H1 (cell line): ENCODE measurements around the gene EID1. TPM values are rescaled to one million over a fixed set of nuclear protein-coding genes. Genes with fewer than 3 reads are reported as not detected.

Experiments
- CTCF ChIA-PET: fragments of 300-600 bp; sonication (Branson Sonifier 250); formaldehyde crosslinking; loops from one replicate; lab custom pipeline; 2021; ENCODE audit not compliant: partially characterized antibody; lab: Charles Lee
- POLR2A ChIA-PET: fragments of 300-600 bp; sonication (Branson Sonifier 250); formaldehyde crosslinking; loops from one replicate; lab custom pipeline; 2021; ENCODE audit warnings: inconsistent platforms; ENCODE audit not compliant: partially characterized antibody; lab: Charles Lee
- DNase-seq, 2 experiments: peaks; one replicate each; pipeline versions ENCODE4 v3.0.0 to v3.0.0-alpha.2; 2010 to 2022; ENCODE audit warnings: low spot score in 2 of 2, low read depth in 1 of 2, mixed read lengths in 1 of 2
- FAIRE-seq: peaks from 2 replicates; lab custom pipeline; 2011; peaks lifted over from hg19 to GRCh38; lab: Jason Lieb, UNC
- H2AFZ ChIP-seq: 2 replicates; pipeline ENCODE4 v1.8.1; 2012; ENCODE audit warnings: low read length, inconsistent platforms
- H2AK5ac ChIP-seq: 2 replicates; pipeline ENCODE4 v1.6.1; 2013; ENCODE audit warnings: low read depth, low read length
- H2BK120ac ChIP-seq: replicated peaks from 2 replicates; pipeline ENCODE3; 2013; ENCODE audit warnings: low read depth, low read length, inconsistent platforms
- H2BK12ac ChIP-seq: 2 replicates; pipeline ENCODE4 v1.6.1; 2013; ENCODE audit warnings: low read depth, low read length
- H2BK15ac ChIP-seq: 2 replicates; pipeline ENCODE4 v1.6.1; 2013; ENCODE audit warnings: low read length
- H2BK20ac ChIP-seq: 2 replicates; pipeline ENCODE4 v1.6.1; 2013; ENCODE audit warnings: low read length
- H2BK5ac ChIP-seq: 2 replicates; pipeline ENCODE4 v1.6.1; 2013; ENCODE audit warnings: low read depth, low read length
- H3K14ac ChIP-seq: 2 replicates; pipeline ENCODE4 v1.6.1; 2013; ENCODE audit warnings: inconsistent platforms; ENCODE audit not compliant: insufficient read length
- H3K18ac ChIP-seq: 2 replicates; pipeline ENCODE4 v1.6.1; 2013; ENCODE audit warnings: low read length; ENCODE audit errors: extremely low read depth
- H3K23ac ChIP-seq: 2 replicates; pipeline ENCODE4 v1.6.1; 2013; ENCODE audit warnings: inconsistent platforms; ENCODE audit not compliant: insufficient read length
- H3K23me2 ChIP-seq: 2 replicates; pipeline ENCODE4 v1.6.1; 2013; ENCODE audit warnings: low read depth, low read length
- H3K27ac ChIP-seq: 2 replicates; pipeline ENCODE4 v1.6.1; 2011; ENCODE audit warnings: low read depth, low read length, inconsistent platforms
- H3K27me3 ChIP-seq, 4 experiments: replicated peaks in 1 of 4; 1 replicate in 1 of 4; 2 replicates in 3 of 4; pipeline versions ENCODE4 v1.6.1 to v1.8.1; 2011 to 2013; ENCODE audit warnings: low read length in 3 of 4, mild to moderate bottlenecking in 3 of 4, inconsistent platforms in 2 of 4, mixed read lengths in 2 of 4, moderate library complexity in 1 of 4; ENCODE audit not compliant: control insufficient read depth in 3 of 4, insufficient read depth in 3 of 4; ENCODE audit errors: extremely low read depth in 1 of 4
- H3K36me3 ChIP-seq, 4 experiments: 2 replicates each; pipeline versions ENCODE4 v1.6.1 to v1.8.1; 2011 to 2013; ENCODE audit warnings: mild to moderate bottlenecking in 4 of 4, low read length in 3 of 4, moderate library complexity in 2 of 4, control low read depth in 1 of 4, inconsistent platforms in 1 of 4; ENCODE audit not compliant: insufficient read depth in 4 of 4, control insufficient read depth in 2 of 4
- H3K4ac ChIP-seq: replicated peaks from 2 replicates; pipeline ENCODE3; 2013; ENCODE audit warnings: low read length, low read depth, mixed read lengths, inconsistent platforms; ENCODE audit not compliant: insufficient read length
- H3K4me1 ChIP-seq, 4 experiments: replicated peaks in 1 of 4; 1 replicate in 1 of 4; 2 replicates in 3 of 4; pipeline versions ENCODE4 v1.6.1 to v1.8.1; 2011 to 2013; ENCODE audit warnings: low read length in 3 of 4, inconsistent platforms in 2 of 4, mixed read lengths in 1 of 4; ENCODE audit not compliant: insufficient read depth in 4 of 4, control insufficient read depth in 3 of 4
- H3K4me2 ChIP-seq, 2 experiments: 2 replicates each; pipeline versions ENCODE4 v1.6.1 to v1.8.1; 2011 to 2013; ENCODE audit warnings: low read depth in 2 of 2, low read length in 2 of 2, control low read depth in 1 of 2, inconsistent platforms in 1 of 2, mild to moderate bottlenecking in 1 of 2; ENCODE audit not compliant: insufficient read depth in 1 of 2
- H3K4me3 ChIP-seq, 4 experiments: fragments of 200-600, 300-600 bp in 1 of 4; sonication (generic), shearing (Covaris generic), sonication (Bioruptor Twin) in 1 of 4; 2 replicates each; pipeline versions ENCODE4 v1.5.1 to v1.8.1; 2011 to 2016; ENCODE audit warnings: low read length in 4 of 4, low read depth in 3 of 4, control low read depth in 2 of 4, inconsistent platforms in 2 of 4, mild to moderate bottlenecking in 2 of 4, mixed read lengths in 1 of 4, moderate library complexity in 1 of 4; ENCODE audit not compliant: insufficient read depth in 2 of 4; ENCODE audit errors: extremely low read depth in 1 of 4
- H3K56ac ChIP-seq: replicated peaks from 2 replicates; pipeline ENCODE3; 2013; ENCODE audit warnings: low read depth, mild to moderate bottlenecking, mixed read lengths, low read length, inconsistent platforms; ENCODE audit not compliant: insufficient read length
- H3K79me1 ChIP-seq: 2 replicates; pipeline ENCODE4 v1.6.1; 2013; ENCODE audit warnings: low read depth, low read length, control low read depth
- H3K79me2 ChIP-seq, 2 experiments: 2 replicates each; pipeline versions ENCODE4 v1.6.1 to v1.8.1; 2012 to 2013; ENCODE audit warnings: low read length in 2 of 2, mild to moderate bottlenecking in 2 of 2, inconsistent platforms in 1 of 2; ENCODE audit not compliant: insufficient read depth in 2 of 2, control insufficient read depth in 1 of 2
- H3K9ac ChIP-seq, 4 experiments: replicated peaks in 1 of 4; 1 replicate in 1 of 4; 2 replicates in 3 of 4; pipeline versions ENCODE4 v1.6.1 to v1.8.1; 2011 to 2013; ENCODE audit warnings: low read depth in 3 of 4, low read length in 3 of 4, control low read depth in 2 of 4, mild to moderate bottlenecking in 2 of 4, moderate library complexity in 2 of 4, inconsistent platforms in 1 of 4; ENCODE audit errors: extremely low read depth in 1 of 4
- H3K9me3 ChIP-seq, 2 experiments: 2 replicates each; pipeline versions ENCODE4 v1.6.1 to v1.8.1; 2012 to 2013; ENCODE audit warnings: mild to moderate bottlenecking in 2 of 2, moderate library complexity in 2 of 2, control low read depth in 1 of 2, inconsistent platforms in 1 of 2, low read depth in 1 of 2, low read length in 1 of 2, mixed read lengths in 1 of 2; ENCODE audit not compliant: insufficient read depth in 2 of 2
- H4K20me1 ChIP-seq, 2 experiments: replicated peaks in 1 of 2; 2 replicates each; pipeline versions ENCODE3 to v1.8.1; 2011 to 2013; ENCODE audit warnings: inconsistent platforms in 2 of 2, low read length in 2 of 2, mild to moderate bottlenecking in 1 of 2; ENCODE audit not compliant: insufficient read depth in 2 of 2, control insufficient read depth in 1 of 2
- H4K5ac ChIP-seq: 2 replicates; pipeline ENCODE4 v1.6.1; 2013; ENCODE audit warnings: low read length, low read depth, mixed read lengths, inconsistent platforms; ENCODE audit not compliant: insufficient read length
- H4K8ac ChIP-seq: 2 replicates; pipeline ENCODE4 v1.8.0; 2013; ENCODE audit warnings: mild to moderate bottlenecking, moderate library complexity, low read length, inconsistent platforms; ENCODE audit not compliant: insufficient read depth; ENCODE audit errors: extremely low read depth
- H4K91ac ChIP-seq: replicated peaks from 2 replicates; pipeline ENCODE3; 2013; ENCODE audit warnings: low read length, mixed read lengths, inconsistent platforms; ENCODE audit not compliant: insufficient read length
- SIN3A ChIP-seq, 2 experiments: IDR thresholded peaks in 1 of 2; conservative IDR thresholded peaks in 1 of 2; 2 replicates each; pipeline ENCODE4 v1.6.1; 2011 to 2012; ENCODE audit warnings: low read length in 2 of 2, improper control_type of control experiment in 1 of 2, low read depth in 1 of 2, mild to moderate bottlenecking in 1 of 2
- TEAD4 ChIP-seq: IDR thresholded peaks from 2 replicates; pipeline ENCODE4 v1.6.1; 2012; ENCODE audit warnings: low read depth, low read length, inconsistent platforms, mixed read lengths
- WGBS, 2 experiments: shearing (Covaris generic) in 1 of 2; methylation state at CpG; one replicate each; pipeline versions ENCODE4 v1.1.6 to v1.1.7; 2013 to 2015; ENCODE audit warnings: low lambda C conversion rate in 2 of 2, mixed read lengths in 2 of 2, inconsistent platforms in 1 of 2, low coverage in 1 of 2, missing lambda C conversion rate in 1 of 2; ENCODE audit not compliant: insufficient replicate concordance in 2 of 2, insufficient coverage in 1 of 2, insufficient read length in 1 of 2; ENCODE audit errors: extremely low coverage in 1 of 2, missing lambda C conversion rate in 1 of 2; 5-methylcytosine and 5-hydroxymethylcytosine counted together
- polyA plus RNA-seq, 7 experiments: library from polyadenylated mRNA; depleted of rRNA in 3 of 7; stranded (reverse) in 5 of 7; unstranded in 2 of 7; fragments of >200 nt in 5 of 7; fragments of 200-250 nt in 2 of 7; gene quantifications; 1 replicate in 5 of 7; 2 replicates in 1 of 7; 4 replicates in 1 of 7; pipeline versions ENCODE4 v1.2.1 to v1.2.3, GENCODE V29; 2011 to 2013; ENCODE audit warnings: missing spikeins in 2 of 7, mixed read lengths in 2 of 7
- total RNA-seq: library from RNA; stranded (reverse); fragmentation: NEBNext Ultra II Directional; extraction: Animal tissue kit (Norgen Biotek cat#: 25700); gene quantifications from 2 replicates; pipeline ENCODE4 v1.2.1, GENCODE V29; 2021

Gene EID1
- total and polyA plus RNA-seq, 2 of the 8 experiments (the other 6 are each of a cell fraction or from before 2014, with no cell fraction given), result 101 to 110 TPM

- no peak overlapping the region for H3K18ac ChIP-seq
- no peak overlapping the region for H2AFZ ChIP-seq
- H4K20me1 ChIP-seq, result no peaks in the 10 kb centered on the region
- no peak overlapping the region for H4K91ac ChIP-seq
- no peak overlapping the region for H2BK20ac ChIP-seq
- no peak overlapping the region for H3K4me3 ChIP-seq
- no peaks in the 10 kb centered on the region for H3K23me2 ChIP-seq
- H3K27me3 ChIP-seq, result no peaks in the 10 kb centered on the region
- H2BK15ac ChIP-seq, result no peak overlapping the region
- TF ChIP-seq SIN3A (conservative IDR thresholded peaks at IDR 0.05 in 1 of 2, IDR thresholded peaks at IDR 0.05 in 1 of 2; ENCODE audit: low read depth in 1 of 2, low read length in 2 of 2) (no peak), TEAD4 (no peak)
- no peak overlapping the region for H2AK5ac ChIP-seq
- H3K79me2 ChIP-seq, result no peaks in the 10 kb centered on the region
- no peak overlapping the region for H4K8ac ChIP-seq
- no peak overlapping the region for H2BK12ac ChIP-seq
- ChIA-PET CTCF (interaction anchor here (0.6 to 1.6 kb wide), 3 partner anchors 20 to 134 kb away, joined by 4 read pairs; no protein-coding TSS in a partner anchor), POLR2A (no interaction called here)
- DNase-seq (no peak), FAIRE-seq (no peak)
- no peak overlapping the region for H2BK120ac ChIP-seq
- H3K27ac ChIP-seq, result no peak overlapping the region
- no peak overlapping the region for H2BK5ac ChIP-seq
- H3K36me3 ChIP-seq, result no peaks in the 10 kb centered on the region; a peak in 1 of 8 replicates
- WGBS, 2 experiments, result 93% methylated on average over 6 of the region's 6 CpGs; no CpG with 5 or more reads in 1 of the 2 experiments
- H3K79me1 ChIP-seq, result no peaks in the 10 kb centered on the region
- H3K23ac ChIP-seq, result no peak overlapping the region
- H4K5ac ChIP-seq, result no peak overlapping the region
- no peaks in the 10 kb centered on the region for H3K9me3 ChIP-seq
- no peak overlapping the region for H3K4me2 ChIP-seq
- H3K4ac ChIP-seq, result no peak overlapping the region
- no peaks in the 10 kb centered on the region for H3K4me1 ChIP-seq
- H3K56ac ChIP-seq, result no peak overlapping the region
- H3K14ac ChIP-seq, result no peak overlapping the region
- H3K9ac ChIP-seq, result no peak overlapping the region
Observed at GRCh38 chr15:48842501-48842900, 35.4 kb upstream of the EID1 start.
